ENCODE results near the gene INTS11. TPM values are rescaled to one million over a fixed set of nuclear protein-coding genes. Genes with fewer than 3 reads are reported as not detected.

INTS11 gene
- total RNA-seq, 1 experiment from 2014 or later = 161 TPM

DNA sequence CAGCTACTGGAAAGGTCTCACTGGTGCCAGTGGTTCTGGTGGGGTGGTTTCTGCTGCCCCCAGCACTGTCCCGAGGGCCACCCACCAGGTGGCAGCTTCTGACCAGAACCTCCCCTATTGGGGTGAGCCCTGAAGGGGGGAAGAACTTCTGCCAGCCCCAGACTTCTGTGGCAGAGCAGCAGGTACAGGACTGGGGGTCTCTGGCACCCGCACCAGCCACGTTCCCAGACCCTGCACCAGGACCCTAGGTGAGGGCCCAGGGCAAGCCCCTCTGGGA is 14.4 kb downstream of the INTS11 start:
- H3K4me1 ChIP-seq (ENCODE audit: control insufficient read depth in 1 of 2, insufficient read depth in 2 of 2, low read length in 2 of 2) = peaks cover 24 to 37% of the 10 kb centered on the region in 2 experiments
- TF ChIP-seq JUND (IDR thresholded peaks at IDR 0.05) (no peak), ELF1 (IDR thresholded peaks at IDR 0.05; ENCODE audit: borderline replicate concordance, low read depth) (no peak), TCF7L2 (IDR thresholded peaks at IDR 0.05; ENCODE audit: borderline replicate concordance, extremely low read depth, insufficient read depth, insufficient read length) (no peak), SIN3A (IDR thresholded peaks at IDR 0.05; ENCODE audit: low read depth) (no peak), YY1 (IDR thresholded peaks at IDR 0.05; ENCODE audit: extremely low read depth, insufficient replicate concordance, low read depth, low read length) (no peak), SRF (IDR thresholded peaks at IDR 0.05; ENCODE audit: low read depth) (no peak), CTCF (IDR thresholded peaks at IDR 0.05 in 2 of 3, conservative IDR thresholded peaks at IDR 0.05 in 1 of 3; ENCODE audit: borderline replicate concordance in 1 of 3, insufficient read depth in 1 of 3, low read depth in 2 of 3, low read length in 2 of 3) (0 out of 6 replicates have a peak, but pooled peaks of 1 of the 3 experiments have one; percentile 16), POLR2AphosphoS5 (IDR thresholded peaks at IDR 0.05; ENCODE audit: low read depth, low read length) (peak; percentile 10; the same call in 1 of the 2 replicates)
- TF ChIP-seq, protein P1, sequence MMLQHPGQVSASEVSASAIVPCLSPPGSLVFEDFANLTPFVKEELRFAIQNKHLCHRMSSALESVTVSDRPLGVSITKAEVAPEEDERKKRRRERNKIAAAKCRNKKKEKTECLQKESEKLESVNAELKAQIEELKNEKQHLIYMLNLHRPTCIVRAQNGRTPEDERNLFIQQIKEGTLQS (IDR thresholded peaks at IDR 0.05) = no peak
- TF ChIP-seq, protein P2, sequence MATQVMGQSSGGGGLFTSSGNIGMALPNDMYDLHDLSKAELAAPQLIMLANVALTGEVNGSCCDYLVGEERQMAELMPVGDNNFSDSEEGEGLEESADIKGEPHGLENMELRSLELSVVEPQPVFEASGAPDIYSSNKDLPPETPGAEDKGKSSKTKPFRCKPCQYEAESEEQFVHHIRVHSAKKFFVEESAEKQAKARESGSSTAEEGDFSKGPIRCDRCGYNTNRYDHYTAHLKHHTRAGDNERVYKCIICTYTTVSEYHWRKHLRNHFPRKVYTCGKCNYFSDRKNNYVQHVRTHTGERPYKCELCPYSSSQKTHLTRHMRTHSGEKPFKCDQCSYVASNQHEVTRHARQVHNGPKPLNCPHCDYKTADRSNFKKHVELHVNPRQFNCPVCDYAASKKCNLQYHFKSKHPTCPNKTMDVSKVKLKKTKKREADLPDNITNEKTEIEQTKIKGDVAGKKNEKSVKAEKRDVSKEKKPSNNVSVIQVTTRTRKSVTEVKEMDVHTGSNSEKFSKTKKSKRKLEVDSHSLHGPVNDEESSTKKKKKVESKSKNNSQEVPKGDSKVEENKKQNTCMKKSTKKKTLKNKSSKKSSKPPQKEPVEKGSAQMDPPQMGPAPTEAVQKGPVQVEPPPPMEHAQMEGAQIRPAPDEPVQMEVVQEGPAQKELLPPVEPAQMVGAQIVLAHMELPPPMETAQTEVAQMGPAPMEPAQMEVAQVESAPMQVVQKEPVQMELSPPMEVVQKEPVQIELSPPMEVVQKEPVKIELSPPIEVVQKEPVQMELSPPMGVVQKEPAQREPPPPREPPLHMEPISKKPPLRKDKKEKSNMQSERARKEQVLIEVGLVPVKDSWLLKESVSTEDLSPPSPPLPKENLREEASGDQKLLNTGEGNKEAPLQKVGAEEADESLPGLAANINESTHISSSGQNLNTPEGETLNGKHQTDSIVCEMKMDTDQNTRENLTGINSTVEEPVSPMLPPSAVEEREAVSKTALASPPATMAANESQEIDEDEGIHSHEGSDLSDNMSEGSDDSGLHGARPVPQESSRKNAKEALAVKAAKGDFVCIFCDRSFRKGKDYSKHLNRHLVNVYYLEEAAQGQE (IDR thresholded peaks at IDR 0.05; ENCODE audit: low read depth) = no peak
- ChIA-PET RAD21 (ENCODE audit: low non-redundant PET in 1 of 2, low total read pairs in 2 of 2, uncharacterized antibody in 2 of 2, unreplicated experiment in 2 of 2) (no interaction called here), POLR2A (interaction anchor here (1.3 kb wide), 1 partner anchor 8 kb away, joined by 4 read pairs; no protein-coding TSS in a partner anchor), CTCF (no interaction called here)
- intact Hi-C loops (cut with micrococcal nuclease) = no loop called here
- H3K36me3 ChIP-seq (ENCODE audit: control insufficient read depth in 1 of 2, insufficient read depth in 2 of 2, low read length in 2 of 2) = peaks cover 16 to 36% of the 10 kb centered on the region in 2 experiments
- DNase-seq (ENCODE audit: low read depth, low spot score) = no peak
- peaks cover 70% of the 10 kb centered on the region for H3K79me2 ChIP-seq (ENCODE audit: insufficient read depth, low read length)
- H4K20me1 ChIP-seq (ENCODE audit: insufficient read depth) = peaks cover 3% of the 10 kb centered on the region; the same call in 1 of the 2 replicates
- H3K9ac ChIP-seq (ENCODE audit: low read length) = peak overlapping the region; percentile 94
- no TSS peak for BruUV-seq (replicated peaks)
- peak overlapping the region; percentile 99 for H3K27ac ChIP-seq (ENCODE audit: low read depth, low read length)
- no peaks in the 10 kb centered on the region for H3K9me2 ChIP-seq (ENCODE audit: insufficient read depth)
- ATAC-seq = no peak
- peak overlapping the region; percentile 60 to 86 for H3K4me3 ChIP-seq (replicated peaks in 1 of 2; ENCODE audit: low read depth in 1 of 2, low read length in 2 of 2)
- H2AFZ ChIP-seq (ENCODE audit: low read depth, low read length, poor library complexity, severe bottlenecking) = no peak overlapping the region
- peak overlapping the region; percentile 98 for H3K4me2 ChIP-seq (ENCODE audit: low read length)
- H3K27me3 ChIP-seq (ENCODE audit: insufficient read depth, low read length) = no peaks in the 10 kb centered on the region
- H3K9me3 ChIP-seq (ENCODE audit: control insufficient read depth in 1 of 2, insufficient read depth in 1 of 2, low read depth in 1 of 2, low read length in 2 of 2) = no peaks in the 10 kb centered on the region

Measured in HCT116 (cell line).